GM21528 (cell line): ENCODE results near the gene DBN1.
"Not testable (repeated sequence)": the region's sequence is repeated elsewhere in the genome, so short reads cannot be mapped to it uniquely, and the experiment has no call there.

ENCODE experiments used
- ATAC-seq: cut with Tn5 transposase; IDR thresholded peaks from one replicate; pipeline ENCODE4 v1.9.1; 2021; ENCODE audit warnings: mild to moderate bottlenecking, moderate library complexity; ENCODE audit not compliant: unreplicated experiment, low FRiP score

Gene DBN1

DNA sequence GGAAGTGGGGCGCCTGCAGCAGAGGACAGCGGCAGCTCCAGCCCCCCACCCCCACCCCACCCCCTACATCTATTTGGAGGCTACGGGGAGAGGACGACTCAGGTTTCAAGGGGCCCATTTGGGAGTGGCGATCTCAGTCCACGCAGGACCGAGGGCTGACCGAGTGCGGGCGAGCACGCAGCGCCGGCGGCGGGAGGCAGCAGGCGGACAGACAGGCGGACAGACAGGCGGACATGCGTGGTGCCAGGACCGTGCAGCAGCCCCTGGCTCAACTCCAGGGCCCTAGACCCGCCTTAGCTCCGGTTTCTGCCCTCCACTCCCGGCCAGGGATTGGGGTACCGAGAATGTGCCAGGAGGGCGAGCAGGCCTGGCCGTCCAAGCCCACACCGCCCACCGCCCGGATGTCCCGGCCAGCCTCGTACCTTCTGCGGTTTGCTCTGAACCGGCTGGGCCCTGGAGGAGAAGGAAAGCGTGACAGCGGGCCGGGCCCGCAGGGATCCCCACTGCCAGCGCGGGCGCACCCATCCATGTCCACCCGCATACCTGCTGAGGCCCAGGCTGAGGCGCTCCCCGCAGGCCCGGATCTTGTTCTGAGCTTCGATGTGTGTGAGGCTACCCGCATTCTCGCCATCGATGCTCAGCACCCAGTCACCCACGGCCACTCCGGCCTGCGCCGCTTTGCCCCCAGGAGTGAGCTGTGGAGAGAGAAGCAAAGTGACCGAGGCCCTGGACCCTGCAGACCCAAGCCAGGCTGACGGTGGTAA, 18.7 kb upstream of the DBN1 start:
- ATAC-seq: no peak

DNA sequence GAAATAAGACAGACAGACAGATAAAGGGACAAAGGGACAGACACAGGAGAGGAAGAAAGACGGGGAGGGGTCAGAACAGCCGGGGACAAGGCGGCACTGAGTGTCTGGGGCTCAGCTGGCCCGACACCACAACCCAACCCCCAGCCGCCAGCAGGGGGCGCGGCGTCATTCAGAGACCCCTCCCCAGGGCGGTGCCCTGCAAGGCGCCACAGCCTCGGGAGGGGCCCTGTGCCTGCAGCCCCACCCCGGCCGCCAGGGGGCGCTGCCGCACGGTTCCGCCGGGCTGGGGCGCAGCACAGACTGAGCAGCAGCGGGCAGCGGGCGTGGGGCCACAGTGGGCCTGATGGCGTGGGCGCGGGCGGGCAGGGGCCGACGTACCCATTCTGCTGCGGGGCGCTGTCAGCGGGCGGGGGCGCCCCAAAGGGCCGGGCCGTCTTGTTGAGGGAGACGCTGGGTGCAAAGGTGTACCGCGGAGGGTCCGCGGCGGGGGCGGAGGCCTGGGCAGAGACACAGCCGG, 18.1 kb upstream of the DBN1 start:
- ATAC-seq: no peak

DNA sequence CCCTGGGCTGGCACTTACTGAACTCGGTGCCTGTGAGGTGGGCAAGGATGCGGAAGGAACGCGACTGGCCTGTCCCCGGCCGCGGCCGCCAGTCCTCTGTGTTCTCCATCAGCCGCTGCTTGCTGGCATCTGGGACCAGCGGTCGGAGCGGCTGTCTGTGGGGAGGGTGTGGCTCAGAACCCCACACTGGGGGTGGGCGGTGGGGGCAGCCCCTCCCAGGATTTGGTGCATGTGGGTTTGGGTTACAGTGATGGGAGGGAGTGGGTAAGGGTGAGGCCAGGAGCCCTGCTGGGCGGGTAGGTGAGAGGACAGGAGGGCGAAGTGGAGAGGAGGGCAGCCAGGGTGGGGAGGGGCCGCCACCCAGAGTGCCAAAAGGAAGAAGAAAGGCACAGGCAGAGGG, 17.6 kb upstream of the DBN1 start:
- no peak for ATAC-seq

DNA sequence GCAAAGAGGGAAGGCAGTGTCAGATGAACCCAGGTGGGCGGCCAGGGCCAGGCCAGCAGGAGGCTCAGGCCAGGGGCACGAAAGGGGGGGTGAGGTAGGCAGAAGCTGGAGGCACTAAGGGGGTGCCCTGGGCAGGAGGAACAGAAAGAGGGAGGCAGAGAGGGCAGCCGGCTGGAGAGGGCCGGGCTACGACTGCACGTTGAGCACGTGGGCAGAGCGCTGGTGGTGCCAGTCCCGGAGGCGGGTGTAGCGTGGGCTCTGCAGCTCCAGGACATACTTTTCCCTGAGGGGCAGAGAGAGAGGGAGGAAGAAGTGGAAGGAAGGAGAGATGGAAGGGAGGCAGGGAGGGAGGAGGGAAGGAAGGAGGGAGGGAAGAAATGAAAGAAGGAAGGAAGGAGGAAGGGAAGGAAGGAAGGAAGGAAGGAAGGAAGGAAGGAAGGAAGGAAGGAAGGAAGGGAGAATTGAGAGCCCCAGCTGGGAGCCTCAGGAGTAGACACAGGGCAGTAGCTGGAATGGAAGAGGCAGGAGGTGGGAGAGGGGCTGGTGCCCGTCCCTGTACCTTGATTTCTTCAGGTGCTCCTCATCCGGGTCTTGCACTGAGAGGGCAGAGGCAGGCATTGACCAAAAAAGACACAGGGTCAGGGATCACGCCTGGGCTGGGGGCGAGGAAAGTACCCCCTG, 17.0 kb upstream of the DBN1 start:
- ATAC-seq: no peak

DNA sequence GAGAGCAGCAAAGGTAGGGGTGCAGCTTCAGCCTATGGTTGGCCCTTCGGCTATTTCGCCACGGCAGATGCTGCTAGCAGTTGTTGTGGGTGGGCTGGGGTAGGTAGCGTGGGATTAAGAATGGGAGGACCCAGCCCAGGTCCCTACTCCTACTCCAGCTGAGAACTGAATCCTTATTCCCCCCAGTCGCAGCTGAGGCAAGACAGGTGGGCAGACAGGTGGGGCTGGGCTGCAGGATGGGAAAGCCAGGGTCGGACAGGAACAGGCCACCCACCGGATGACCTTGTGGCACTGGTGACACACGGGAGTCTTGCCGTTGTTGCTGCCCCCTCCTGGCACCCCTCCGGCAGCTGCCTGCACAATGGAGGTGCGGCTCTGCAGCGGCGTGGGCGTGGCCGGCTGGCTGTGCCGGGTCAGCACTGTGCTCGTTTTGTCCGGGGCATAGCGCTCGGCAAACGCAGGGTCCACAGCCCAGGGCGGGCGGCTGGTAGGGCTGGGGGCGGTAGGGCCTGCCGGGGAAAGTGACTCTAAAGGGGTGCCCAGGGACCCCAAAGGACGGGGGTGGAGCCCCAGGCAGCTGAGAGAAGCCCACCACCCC, 15.8 kb upstream of the DBN1 start:
- ATAC-seq: no peak

GRCh38 chr5:177487975-177488374, 14.5 kb upstream of the DBN1 start:
- ATAC-seq: no peak

- no peak for ATAC-seq
Observed at GRCh38 chr5:177487144-177487543, 13.7 kb upstream of the DBN1 start.

DNA sequence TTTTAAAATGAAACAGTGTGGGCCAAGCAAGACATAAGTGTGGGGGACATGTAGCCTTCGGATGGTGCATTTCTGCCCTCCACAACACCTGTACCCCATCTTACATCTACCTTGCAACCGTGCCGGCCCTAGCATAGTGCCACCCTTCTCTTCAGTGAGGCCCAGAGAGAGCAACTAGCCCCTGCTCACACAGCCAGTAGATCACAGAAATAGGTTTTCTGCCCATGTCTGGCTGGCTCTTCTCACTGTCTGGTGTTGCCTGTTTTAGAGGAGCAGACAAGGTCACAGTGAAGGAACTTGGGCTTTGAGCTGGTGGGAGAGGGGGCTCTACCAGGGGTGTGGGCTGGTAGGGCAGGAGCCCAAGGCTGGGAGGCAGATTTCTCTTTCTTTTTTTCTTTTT, 12.8 kb upstream of the DBN1 start:
- no peak for ATAC-seq

DNA sequence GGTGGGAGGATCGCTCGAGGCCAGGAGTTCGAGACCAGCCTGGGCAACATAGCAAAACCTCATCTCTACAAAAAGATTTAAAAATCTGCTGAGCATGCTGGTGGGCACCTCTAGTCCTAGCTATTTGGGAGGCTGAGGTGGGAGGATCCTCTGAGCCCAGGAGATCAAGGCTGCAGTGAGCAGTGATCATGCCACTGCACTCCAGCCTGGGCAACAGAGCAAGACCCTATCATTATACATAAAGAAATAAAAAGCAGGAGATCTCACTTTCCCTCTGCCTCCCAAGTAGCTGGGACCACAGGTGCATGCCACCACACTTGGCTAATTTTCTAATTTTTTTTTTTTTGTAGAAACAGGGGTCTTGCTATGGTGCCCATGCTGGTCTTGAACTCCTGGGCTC, 12.3 kb upstream of the DBN1 start:
- ATAC-seq: not testable (repeated sequence)

GRCh38 chr5:177484902-177485549, 11.6 kb upstream of the DBN1 start:
- no peak for ATAC-seq

DNA sequence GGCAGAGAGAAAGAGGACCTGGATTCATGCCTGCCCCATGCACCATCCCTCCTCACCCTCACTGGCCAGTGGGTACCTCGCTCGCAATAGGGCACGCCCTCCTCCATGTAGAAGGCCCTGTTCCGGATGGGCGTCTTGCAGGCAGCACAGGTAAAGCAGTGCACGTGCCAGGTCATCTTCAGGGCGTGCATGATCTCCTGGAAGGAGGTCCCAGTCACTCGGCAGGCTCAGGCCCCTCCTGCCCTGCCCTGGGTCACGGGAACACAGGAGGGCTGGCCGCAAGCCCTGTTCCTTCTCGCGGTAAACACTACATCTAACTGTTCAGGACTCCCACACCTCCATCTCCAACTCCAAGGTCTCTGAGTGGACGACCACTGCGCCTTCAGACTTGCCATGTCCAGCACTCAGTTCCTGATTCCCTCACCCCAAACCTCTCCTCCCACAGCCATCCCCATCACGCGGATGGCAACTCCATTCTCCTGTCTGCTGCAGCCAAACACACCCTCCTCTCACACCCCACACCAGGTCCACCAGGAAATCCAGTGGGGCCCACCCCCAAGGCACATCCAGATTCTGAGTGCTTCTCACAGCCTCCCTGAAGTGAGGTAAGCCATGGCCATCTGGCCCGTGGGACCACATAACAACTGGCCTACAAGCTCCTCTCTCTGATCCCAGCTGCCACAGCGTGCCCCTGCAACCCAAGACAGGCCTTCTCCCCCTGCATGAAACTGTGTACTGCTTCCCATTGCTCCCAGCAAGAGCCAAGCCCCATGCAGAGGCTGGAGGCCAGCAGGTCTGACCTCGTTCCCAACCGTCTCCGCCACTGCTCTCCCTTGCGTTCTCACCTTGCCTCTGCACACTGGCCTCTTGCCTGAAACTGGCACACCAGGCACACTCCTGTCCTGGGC, 10.8 kb upstream of the DBN1 start:
- ATAC-seq: no peak

GRCh38 chr5:177483042-177483441, 9.6 kb upstream of the DBN1 start:
- no peak for ATAC-seq

- no peak for ATAC-seq
Observed at GRCh38 chr5:177482359-177482795, 8.9 kb upstream of the DBN1 start.

- ATAC-seq: no peak
Observed at GRCh38 chr5:177479774-177480173, 6.3 kb upstream of the DBN1 start.

GRCh38 chr5:177478711-177479646, 5.5 kb upstream of the DBN1 start:
- ATAC-seq: no peak

DNA sequence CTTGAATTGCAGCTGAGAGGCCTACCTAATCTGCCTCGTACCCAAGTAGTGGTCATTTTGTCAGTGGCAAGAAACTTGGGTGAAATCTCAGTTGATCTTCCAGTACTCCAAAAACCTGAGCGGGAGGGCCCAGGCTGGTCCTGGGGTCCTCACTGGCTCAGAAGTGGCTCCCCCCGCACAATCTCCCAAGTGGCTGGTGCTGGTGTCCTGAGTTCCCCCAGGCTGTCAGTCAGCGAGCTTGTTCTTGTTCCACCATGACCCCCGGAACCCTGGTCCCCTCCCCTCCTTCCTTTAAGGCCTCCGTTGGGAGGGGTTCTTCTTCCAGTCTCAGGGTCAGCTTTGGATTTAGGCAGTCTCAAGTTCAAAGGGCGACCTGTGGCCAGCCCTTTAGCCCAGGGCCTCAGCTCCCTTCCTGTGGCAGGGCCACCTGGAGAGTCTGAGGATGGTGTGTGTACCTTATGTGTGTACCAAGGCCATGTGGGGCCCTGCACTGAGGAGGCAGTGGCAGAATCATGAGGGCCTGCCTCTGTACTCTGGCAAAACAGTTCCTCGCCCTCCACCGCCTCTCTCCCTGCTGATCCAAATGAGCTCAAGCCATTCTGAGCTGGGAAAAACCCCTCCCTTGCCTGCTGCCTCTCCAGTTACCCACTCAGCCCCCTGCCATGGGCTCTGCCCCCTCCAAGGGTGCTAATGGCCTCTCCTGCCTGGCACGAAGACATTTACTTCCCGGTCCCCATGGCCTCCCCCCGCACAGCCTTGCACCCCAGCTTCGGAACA, 4.5 kb upstream of the DBN1 start:
- no peak for ATAC-seq

DNA sequence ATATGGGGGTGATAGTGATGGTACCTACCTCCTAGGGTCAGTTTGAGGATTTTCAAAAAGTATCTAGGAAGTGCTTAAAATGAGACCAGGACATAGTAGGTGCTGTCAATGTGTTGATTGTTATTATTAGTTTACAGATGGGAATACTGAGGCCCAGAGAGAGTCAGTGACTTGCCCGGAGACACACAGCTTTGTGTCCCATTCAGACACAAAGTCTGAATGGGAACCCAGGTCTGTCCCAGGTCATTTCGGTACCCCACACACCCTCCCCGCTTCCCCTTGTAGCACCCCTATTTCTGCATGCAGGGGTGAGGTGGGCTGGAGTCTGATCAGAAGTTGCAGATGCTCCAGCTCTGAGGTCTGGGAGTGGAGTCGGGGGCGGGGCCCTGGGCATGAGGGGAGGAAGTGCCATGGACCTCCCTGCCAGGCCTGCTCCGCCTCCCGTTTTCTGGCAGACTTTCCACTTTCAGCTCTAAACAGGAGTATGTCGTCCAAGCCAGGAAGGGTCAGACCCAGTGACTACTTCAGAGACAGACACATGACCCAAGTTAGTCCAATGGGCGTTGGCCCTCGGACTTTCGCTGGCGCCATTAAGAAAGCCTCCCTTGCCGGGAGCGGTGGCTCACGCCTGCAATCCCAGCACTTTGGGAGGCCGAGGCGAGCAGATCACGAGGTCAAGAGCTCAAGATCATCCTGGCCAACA, 3.2 kb upstream of the DBN1 start:
- ATAC-seq: no peak
